Measurements from ENCODE around the gene CD34.

CD34 gene

GRCh38 chr1:207910591-207911354 is at the start of gene CD34:
Gene CD34, minus strand, starts transcription at chr1:207911125. Its CDS starts 45 bp downstream, at chr1:207911080.
- no peak for TF ChIP-seq MAX (IDR thresholded peaks at IDR 0.05; ENCODE audit: low read depth, low read length)
- no peak within 1 kb of the TSS for H3K4me3 ChIP-seq (ENCODE audit: low read depth, low read length)
- no peak for DNase-seq (ENCODE audit: low read depth)

- no peak for DNase-seq (ENCODE audit: low read depth)
- H3K4me3 ChIP-seq (ENCODE audit: low read depth, low read length): no peak overlapping the region
- TF ChIP-seq MAX (IDR thresholded peaks at IDR 0.05; ENCODE audit: low read depth, low read length): no peak
- no peak for TF ChIP-seq CTCF (IDR thresholded peaks at IDR 0.05; ENCODE audit: low read depth, low read length)
- no peak for TF ChIP-seq MYC (IDR thresholded peaks at IDR 0.05; ENCODE audit: low read depth, low read length)
- no peak for TF ChIP-seq POLR2A (IDR thresholded peaks at IDR 0.05; ENCODE audit: extremely low read depth, insufficient read length)
Measured at GRCh38 chr1:207960346-207960745, 49.4 kb upstream of the CD34 start.

GRCh38 chr1:207959910-207960309 is 49.0 kb upstream of the CD34 start:
- TF ChIP-seq MYC (IDR thresholded peaks at IDR 0.05; ENCODE audit: low read depth, low read length) (no peak), MAX (IDR thresholded peaks at IDR 0.05; ENCODE audit: low read depth, low read length) (no peak), POLR2A (IDR thresholded peaks at IDR 0.05; ENCODE audit: extremely low read depth, insufficient read length) (no peak)
- no peak for DNase-seq (ENCODE audit: low read depth)
- no peak overlapping the region for H3K4me3 ChIP-seq (ENCODE audit: low read depth, low read length)

- no peak overlapping the region for H3K4me3 ChIP-seq (ENCODE audit: low read depth, low read length)
- DNase-seq (ENCODE audit: low read depth): peak; percentile 48
- TF ChIP-seq MYC (IDR thresholded peaks at IDR 0.05; ENCODE audit: low read depth, low read length) (no peak), CTCF (IDR thresholded peaks at IDR 0.05; ENCODE audit: low read depth, low read length) (no peak), MAX (IDR thresholded peaks at IDR 0.05; ENCODE audit: low read depth, low read length) (no peak), POLR2A (IDR thresholded peaks at IDR 0.05; ENCODE audit: extremely low read depth, insufficient read length) (no peak)
Measured at GRCh38 chr1:207959141-207959825, 48.4 kb upstream of the CD34 start.

- no peak for DNase-seq (ENCODE audit: low read depth)
- H3K4me3 ChIP-seq (ENCODE audit: low read depth, low read length): no peak overlapping the region
- no peak for TF ChIP-seq CTCF (IDR thresholded peaks at IDR 0.05; ENCODE audit: low read depth, low read length)
- no peak for TF ChIP-seq POLR2A (IDR thresholded peaks at IDR 0.05; ENCODE audit: extremely low read depth, insufficient read length)
- TF ChIP-seq MAX (IDR thresholded peaks at IDR 0.05; ENCODE audit: low read depth, low read length): no peak
- TF ChIP-seq MYC (IDR thresholded peaks at IDR 0.05; ENCODE audit: low read depth, low read length): no peak
Measured at GRCh38 chr1:207958376-207959139, 47.6 kb upstream of the CD34 start.

- DNase-seq (ENCODE audit: low read depth): no peak
- TF ChIP-seq MYC (IDR thresholded peaks at IDR 0.05; ENCODE audit: low read depth, low read length): no peak
Measured at GRCh38 chr1:207956986-207957385, 46.1 kb upstream of the CD34 start.

GRCh38 chr1:207954104-207954503 is 43.2 kb upstream of the CD34 start:
- TF ChIP-seq CTCF (IDR thresholded peaks at IDR 0.05; ENCODE audit: low read depth, low read length) (no peak), POLR2A (IDR thresholded peaks at IDR 0.05; ENCODE audit: extremely low read depth, insufficient read length) (no peak), MYC (IDR thresholded peaks at IDR 0.05; ENCODE audit: low read depth, low read length) (no peak), MAX (IDR thresholded peaks at IDR 0.05; ENCODE audit: low read depth, low read length) (no peak)
- no peak for DNase-seq (ENCODE audit: low read depth)

More at GRCh38 chr1:207956986-207957385, 46.1 kb upstream of the CD34 start:
- no peak overlapping the region for H3K4me3 ChIP-seq (ENCODE audit: low read depth, low read length)

More at GRCh38 chr1:207954104-207954503, 43.2 kb upstream of the CD34 start:
- H3K4me3 ChIP-seq (ENCODE audit: low read depth, low read length): no peak overlapping the region

Measured in NB4 (cell line).